ENCODE data around the gene CCND2.

DNA sequence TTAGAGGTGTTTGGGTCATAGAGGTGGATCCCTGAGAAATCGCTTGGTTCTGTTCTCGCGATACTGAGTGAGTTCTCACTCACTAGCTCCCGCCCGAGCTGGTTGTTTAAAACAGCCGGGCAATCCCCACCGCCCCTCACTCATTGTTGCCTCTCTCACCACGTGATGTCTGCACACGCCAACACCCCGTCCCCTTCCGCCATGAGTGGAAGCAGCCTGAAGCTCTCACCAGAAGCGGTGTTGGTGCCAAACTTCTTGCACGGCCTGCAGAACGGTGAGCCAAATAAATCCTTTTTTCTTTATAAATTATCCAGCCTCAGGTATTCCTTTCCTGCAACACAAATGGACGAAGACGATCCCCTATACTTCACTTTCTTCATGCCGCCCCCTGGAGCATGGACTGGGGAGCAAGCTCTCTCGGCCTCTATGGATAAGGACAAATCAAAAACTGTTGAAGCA is 45.4 kb upstream of the CCND2 start:
- TF ChIP-seq, protein P1, sequence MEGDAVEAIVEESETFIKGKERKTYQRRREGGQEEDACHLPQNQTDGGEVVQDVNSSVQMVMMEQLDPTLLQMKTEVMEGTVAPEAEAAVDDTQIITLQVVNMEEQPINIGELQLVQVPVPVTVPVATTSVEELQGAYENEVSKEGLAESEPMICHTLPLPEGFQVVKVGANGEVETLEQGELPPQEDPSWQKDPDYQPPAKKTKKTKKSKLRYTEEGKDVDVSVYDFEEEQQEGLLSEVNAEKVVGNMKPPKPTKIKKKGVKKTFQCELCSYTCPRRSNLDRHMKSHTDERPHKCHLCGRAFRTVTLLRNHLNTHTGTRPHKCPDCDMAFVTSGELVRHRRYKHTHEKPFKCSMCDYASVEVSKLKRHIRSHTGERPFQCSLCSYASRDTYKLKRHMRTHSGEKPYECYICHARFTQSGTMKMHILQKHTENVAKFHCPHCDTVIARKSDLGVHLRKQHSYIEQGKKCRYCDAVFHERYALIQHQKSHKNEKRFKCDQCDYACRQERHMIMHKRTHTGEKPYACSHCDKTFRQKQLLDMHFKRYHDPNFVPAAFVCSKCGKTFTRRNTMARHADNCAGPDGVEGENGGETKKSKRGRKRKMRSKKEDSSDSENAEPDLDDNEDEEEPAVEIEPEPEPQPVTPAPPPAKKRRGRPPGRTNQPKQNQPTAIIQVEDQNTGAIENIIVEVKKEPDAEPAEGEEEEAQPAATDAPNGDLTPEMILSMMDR (IDR thresholded peaks at IDR 0.05; ENCODE audit: poor library complexity) = no peak
- TF ChIP-seq EZH2phosphoT487 (IDR thresholded peaks at IDR 0.05; ENCODE audit: low read depth, severe bottlenecking, unreplicated experiment) = no peak

All from hepatocyte (in vitro differentiated cells).